Measurements from ENCODE around the gene HIPK3.

DNA sequence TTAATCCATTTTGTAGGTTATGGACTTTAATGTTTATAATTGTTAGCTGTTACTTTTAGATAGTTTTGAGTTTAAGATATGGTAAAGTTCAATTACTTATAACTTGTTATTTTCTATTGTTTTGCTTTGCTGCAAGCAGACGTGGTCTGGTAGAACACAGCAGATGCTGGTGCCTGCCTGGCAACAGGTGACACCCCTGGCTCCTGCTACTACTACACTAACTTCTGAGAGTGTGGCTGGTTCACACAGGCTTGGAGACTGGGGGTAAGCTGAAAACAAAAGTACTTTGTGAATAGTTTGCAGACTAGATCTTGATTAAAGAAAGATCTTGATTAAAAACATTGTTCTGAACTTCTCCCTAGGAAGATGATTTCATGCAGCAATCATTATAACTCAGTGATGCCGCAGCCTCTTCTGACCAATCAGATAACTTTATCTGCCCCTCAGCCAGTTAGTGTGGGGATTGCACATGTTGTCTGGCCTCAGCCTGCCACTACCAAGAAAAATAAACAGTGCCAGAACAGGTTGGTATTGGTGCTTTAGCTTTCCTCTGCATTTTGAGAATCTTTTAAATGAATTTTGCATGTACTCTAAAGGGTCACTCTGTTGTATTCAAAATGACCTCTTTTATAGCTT, 90.4 kb downstream of the HIPK3 start:
- TF ChIP-seq, protein P1, sequence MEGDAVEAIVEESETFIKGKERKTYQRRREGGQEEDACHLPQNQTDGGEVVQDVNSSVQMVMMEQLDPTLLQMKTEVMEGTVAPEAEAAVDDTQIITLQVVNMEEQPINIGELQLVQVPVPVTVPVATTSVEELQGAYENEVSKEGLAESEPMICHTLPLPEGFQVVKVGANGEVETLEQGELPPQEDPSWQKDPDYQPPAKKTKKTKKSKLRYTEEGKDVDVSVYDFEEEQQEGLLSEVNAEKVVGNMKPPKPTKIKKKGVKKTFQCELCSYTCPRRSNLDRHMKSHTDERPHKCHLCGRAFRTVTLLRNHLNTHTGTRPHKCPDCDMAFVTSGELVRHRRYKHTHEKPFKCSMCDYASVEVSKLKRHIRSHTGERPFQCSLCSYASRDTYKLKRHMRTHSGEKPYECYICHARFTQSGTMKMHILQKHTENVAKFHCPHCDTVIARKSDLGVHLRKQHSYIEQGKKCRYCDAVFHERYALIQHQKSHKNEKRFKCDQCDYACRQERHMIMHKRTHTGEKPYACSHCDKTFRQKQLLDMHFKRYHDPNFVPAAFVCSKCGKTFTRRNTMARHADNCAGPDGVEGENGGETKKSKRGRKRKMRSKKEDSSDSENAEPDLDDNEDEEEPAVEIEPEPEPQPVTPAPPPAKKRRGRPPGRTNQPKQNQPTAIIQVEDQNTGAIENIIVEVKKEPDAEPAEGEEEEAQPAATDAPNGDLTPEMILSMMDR (IDR thresholded peaks at IDR 0.05), result no peak
- TF ChIP-seq POLR2A (IDR thresholded peaks at IDR 0.05), result no peak
- no peak for TF ChIP-seq POLR2AphosphoS5 (IDR thresholded peaks at IDR 0.05)
- no peak for TF ChIP-seq EP300 (IDR thresholded peaks at IDR 0.05)
